Calu3 (cell line): Measurements from ENCODE around the gene KRT5. TPM values are rescaled to one million over a fixed set of nuclear protein-coding genes. Genes with fewer than 3 reads are reported as not detected.

Experiments used
- BruUV-seq: library from RNA; stranded (reverse); fragments of 400-500 nt; replicated peaks from 2 replicates; lab custom pipeline; 2021; lab: Mats Ljungman, UMichigan
- CTCF ChIA-PET: fragments of 300-600 bp; sonication (Branson Sonifier 250); formaldehyde crosslinking; loops from one replicate; lab custom pipeline; 2022; ENCODE audit warnings: antibody characterized with exemption; lab: Charles Lee
- DNase-seq: peaks from one replicate; pipeline ENCODE4 v3.0.0; 2022
- H3K27ac Mint-ChIP-seq: one replicate; pipeline ENCODE4 v1.8.0; 2022; ENCODE audit warnings: mixed read lengths; ENCODE audit not compliant: unreplicated experiment
- H3K27me3 Mint-ChIP-seq: one replicate; pipeline ENCODE4 v1.8.0; 2022; ENCODE audit warnings: mixed read lengths; ENCODE audit not compliant: unreplicated experiment
- H3K36me3 Mint-ChIP-seq: one replicate; pipeline ENCODE4 v1.8.0; 2022; ENCODE audit warnings: mild to moderate bottlenecking, moderate library complexity, mixed read lengths; ENCODE audit not compliant: insufficient read depth, unreplicated experiment
- H3K4me1 Mint-ChIP-seq: one replicate; pipeline ENCODE4 v1.8.0; 2022; ENCODE audit warnings: mild to moderate bottlenecking, low read depth, mixed read lengths; ENCODE audit not compliant: unreplicated experiment
- H3K4me3 Mint-ChIP-seq: one replicate; pipeline ENCODE4 v1.8.0; 2022; ENCODE audit warnings: mild to moderate bottlenecking, low read depth, moderate library complexity, mixed read lengths; ENCODE audit not compliant: unreplicated experiment
- H3K9me3 Mint-ChIP-seq: one replicate; pipeline ENCODE4 v1.8.0; 2022; ENCODE audit warnings: low read depth, mixed read lengths; ENCODE audit not compliant: unreplicated experiment
- CTCF ChIP-seq: fragments of 200-600 bp; IDR thresholded peaks from one replicate; pipeline ENCODE4 v1.8.0; 2022; ENCODE audit warnings: antibody characterized with exemption; ENCODE audit not compliant: unreplicated experiment
- intact Hi-C: fragments of 100-400 bp; cut with micrococcal nuclease; formaldehyde crosslinking; loops from one replicate; pipeline ENCODE4 v1.10.0; 2022; ENCODE audit not compliant: unreplicated experiment
- total RNA-seq: library from RNA; stranded (reverse); gene quantifications from 2 replicates; pipeline ENCODE4 v1.2.3, GENCODE V29; 2022

KRT5 gene
- total RNA-seq, 1 experiment from 2014 or later, result 1.3 TPM

GRCh38 chr12:52473768-52474167 lies 46.4 kb downstream of the KRT5 start, which contains the start of gene KRT6C:
Gene KRT6C, minus strand, starts transcription at chr12:52473805. Its CDS starts 68 bp downstream, at chr12:52473737.
- Mint-ChIP-seq H3K4me1 (no peaks in the 10 kb centered on the region), H3K9me3 (no peaks in the 10 kb centered on the region), H3K4me3 (no peak within 1 kb of the TSS), H3K27ac (no peak within 1 kb of the TSS), H3K27me3 (peaks cover 51% of the 10 kb centered on the region), H3K36me3 (no peaks in the 10 kb centered on the region)
- BruUV-seq, result no TSS peak
- intact Hi-C loops, result no loop called here
- CTCF ChIA-PET, result no interaction called here
- no peak for TF ChIP-seq CTCF
- no peak for DNase-seq

GRCh38 chr12:52469853-52470252 lies 50.3 kb downstream of the KRT5 start:
- intact Hi-C loops, result no loop called here
- Mint-ChIP-seq H3K9me3 (no peaks in the 10 kb centered on the region), H3K27me3 (peaks cover 48% of the 10 kb centered on the region), H3K27ac (no peak overlapping the region), H3K4me1 (no peaks in the 10 kb centered on the region), H3K4me3 (no peak overlapping the region), H3K36me3 (no peaks in the 10 kb centered on the region)
- CTCF ChIA-PET, result no interaction called here
- TF ChIP-seq CTCF, result no peak
- no TSS peak for BruUV-seq
- DNase-seq, result no peak

DNA sequence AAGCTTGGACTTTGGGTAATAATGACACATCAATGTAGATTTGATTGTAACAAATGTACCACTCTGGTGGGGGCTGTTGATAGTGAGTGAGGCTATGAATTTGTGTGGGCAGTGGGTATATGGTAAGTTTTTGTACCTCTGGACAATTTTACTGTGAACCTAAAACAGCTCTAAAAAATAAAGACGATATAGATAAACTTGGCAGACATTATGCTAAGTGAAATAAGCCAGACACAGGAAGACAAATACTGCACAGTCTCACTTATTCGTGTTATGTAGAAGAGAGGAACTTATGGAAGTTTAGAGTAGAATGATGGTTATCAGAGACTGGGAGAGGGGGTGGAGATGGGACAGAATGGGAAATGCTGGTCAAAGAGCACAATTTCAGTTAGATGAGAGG lies 55.3 kb downstream of the KRT5 start:
- H3K4me3 Mint-ChIP-seq, result no peak overlapping the region
- no peaks in the 10 kb centered on the region for H3K36me3 Mint-ChIP-seq
- no peak overlapping the region for H3K27ac Mint-ChIP-seq
- no peak for DNase-seq
- intact Hi-C loops, result no loop called here
- BruUV-seq, result no TSS peak
- H3K4me1 Mint-ChIP-seq, result no peaks in the 10 kb centered on the region
- H3K9me3 Mint-ChIP-seq, result no peaks in the 10 kb centered on the region
- H3K27me3 Mint-ChIP-seq, result peaks cover 47% of the 10 kb centered on the region
- no peak for TF ChIP-seq CTCF
- CTCF ChIA-PET, result no interaction called here

Other genes starting within 250 kb of the KRT5 start
- 2.6 and 3.6 TPM in 2 replicates for gene KRT86, start 245.7 kb downstream of the KRT5 start, total RNA-seq
- gene KRT81, start 228.9 kb downstream of the KRT5 start, total RNA-seq, result 0.28 and 0.61 TPM in 2 replicates
- gene KRT83, start 199.0 kb downstream of the KRT5 start, total RNA-seq, result not detected in 2 replicates
- not detected in 2 replicates for gene KRT85, start 152.9 kb downstream of the KRT5 start, total RNA-seq
- not detected in 2 replicates for gene KRT84, start 134.7 kb downstream of the KRT5 start, total RNA-seq
- gene KRT82, start 114.1 kb downstream of the KRT5 start, total RNA-seq, result not detected in 2 replicates
- gene KRT75, start 86.0 kb downstream of the KRT5 start, total RNA-seq, result not detected in 2 replicates
- 2.2 and 5.6 TPM in 2 replicates for gene KRT6B, start 68.2 kb downstream of the KRT5 start, total RNA-seq
- gene KRT6C, start 46.6 kb downstream of the KRT5 start, total RNA-seq, result not detected in 2 replicates
- 0.24 TPM in 1 of 2 replicates, not detected in the other for gene KRT6A, start 27.1 kb downstream of the KRT5 start, total RNA-seq
- gene KRT71, start 32.8 kb upstream of the KRT5 start, total RNA-seq, result not detected in 2 replicates
- not detected in 2 replicates for gene KRT74, start 53.4 kb upstream of the KRT5 start, total RNA-seq
- gene KRT72, start 81.1 kb upstream of the KRT5 start, total RNA-seq, result not detected in 2 replicates
- not detected in 2 replicates for gene KRT73, start 98.2 kb upstream of the KRT5 start, total RNA-seq
- not detected in 2 replicates for gene KRT2, start 131.8 kb upstream of the KRT5 start, total RNA-seq
- gene KRT1, start 160.0 kb upstream of the KRT5 start, total RNA-seq, result not detected in 2 replicates
- not detected in 2 replicates for gene KRT77, start 183.1 kb upstream of the KRT5 start, total RNA-seq